H1 (cell line): ENCODE results near the gene CCK. TPM values are rescaled to one million over a fixed set of nuclear protein-coding genes. Genes with fewer than 3 reads are reported as not detected.

Experiments
- CTCF ChIA-PET: fragments of 300-600 bp; sonication (Branson Sonifier 250); formaldehyde crosslinking; loops from one replicate; lab custom pipeline; 2021; ENCODE audit not compliant: partially characterized antibody; lab: Charles Lee
- POLR2A ChIA-PET: fragments of 300-600 bp; sonication (Branson Sonifier 250); formaldehyde crosslinking; loops from one replicate; lab custom pipeline; 2021; ENCODE audit warnings: inconsistent platforms; ENCODE audit not compliant: partially characterized antibody; lab: Charles Lee
- DNase-seq, 2 experiments: peaks; one replicate each; pipeline versions ENCODE4 v3.0.0 to v3.0.0-alpha.2; 2010 to 2022; ENCODE audit warnings: low spot score in 2 of 2, low read depth in 1 of 2, mixed read lengths in 1 of 2
- FAIRE-seq: peaks from 2 replicates; lab custom pipeline; 2011; peaks lifted over from hg19 to GRCh38; lab: Jason Lieb, UNC
- H2AFZ ChIP-seq: 2 replicates; pipeline ENCODE4 v1.8.1; 2012; ENCODE audit warnings: low read length, inconsistent platforms
- H2AK5ac ChIP-seq: 2 replicates; pipeline ENCODE4 v1.6.1; 2013; ENCODE audit warnings: low read depth, low read length
- H2BK120ac ChIP-seq: replicated peaks from 2 replicates; pipeline ENCODE3; 2013; ENCODE audit warnings: low read depth, low read length, inconsistent platforms
- H2BK12ac ChIP-seq: 2 replicates; pipeline ENCODE4 v1.6.1; 2013; ENCODE audit warnings: low read depth, low read length
- H2BK15ac ChIP-seq: 2 replicates; pipeline ENCODE4 v1.6.1; 2013; ENCODE audit warnings: low read length
- H2BK20ac ChIP-seq: 2 replicates; pipeline ENCODE4 v1.6.1; 2013; ENCODE audit warnings: low read length
- H2BK5ac ChIP-seq: 2 replicates; pipeline ENCODE4 v1.6.1; 2013; ENCODE audit warnings: low read depth, low read length
- H3K14ac ChIP-seq: 2 replicates; pipeline ENCODE4 v1.6.1; 2013; ENCODE audit warnings: inconsistent platforms; ENCODE audit not compliant: insufficient read length
- H3K18ac ChIP-seq: 2 replicates; pipeline ENCODE4 v1.6.1; 2013; ENCODE audit warnings: low read length; ENCODE audit errors: extremely low read depth
- H3K23ac ChIP-seq: 2 replicates; pipeline ENCODE4 v1.6.1; 2013; ENCODE audit warnings: inconsistent platforms; ENCODE audit not compliant: insufficient read length
- H3K23me2 ChIP-seq: 2 replicates; pipeline ENCODE4 v1.6.1; 2013; ENCODE audit warnings: low read depth, low read length
- H3K27ac ChIP-seq: 2 replicates; pipeline ENCODE4 v1.6.1; 2011; ENCODE audit warnings: low read depth, low read length, inconsistent platforms
- H3K27me3 ChIP-seq, 4 experiments: replicated peaks in 1 of 4; 1 replicate in 1 of 4; 2 replicates in 3 of 4; pipeline versions ENCODE4 v1.6.1 to v1.8.1; 2011 to 2013; ENCODE audit warnings: low read length in 3 of 4, mild to moderate bottlenecking in 3 of 4, inconsistent platforms in 2 of 4, mixed read lengths in 2 of 4, moderate library complexity in 1 of 4; ENCODE audit not compliant: control insufficient read depth in 3 of 4, insufficient read depth in 3 of 4; ENCODE audit errors: extremely low read depth in 1 of 4
- H3K36me3 ChIP-seq, 4 experiments: 2 replicates each; pipeline versions ENCODE4 v1.6.1 to v1.8.1; 2011 to 2013; ENCODE audit warnings: mild to moderate bottlenecking in 4 of 4, low read length in 3 of 4, moderate library complexity in 2 of 4, control low read depth in 1 of 4, inconsistent platforms in 1 of 4; ENCODE audit not compliant: insufficient read depth in 4 of 4, control insufficient read depth in 2 of 4
- H3K4ac ChIP-seq: replicated peaks from 2 replicates; pipeline ENCODE3; 2013; ENCODE audit warnings: low read length, low read depth, mixed read lengths, inconsistent platforms; ENCODE audit not compliant: insufficient read length
- H3K4me1 ChIP-seq, 4 experiments: replicated peaks in 1 of 4; 1 replicate in 1 of 4; 2 replicates in 3 of 4; pipeline versions ENCODE4 v1.6.1 to v1.8.1; 2011 to 2013; ENCODE audit warnings: low read length in 3 of 4, inconsistent platforms in 2 of 4, mixed read lengths in 1 of 4; ENCODE audit not compliant: insufficient read depth in 4 of 4, control insufficient read depth in 3 of 4
- H3K4me2 ChIP-seq, 2 experiments: 2 replicates each; pipeline versions ENCODE4 v1.6.1 to v1.8.1; 2011 to 2013; ENCODE audit warnings: low read depth in 2 of 2, low read length in 2 of 2, control low read depth in 1 of 2, inconsistent platforms in 1 of 2, mild to moderate bottlenecking in 1 of 2; ENCODE audit not compliant: insufficient read depth in 1 of 2
- H3K4me3 ChIP-seq, 4 experiments: fragments of 200-600, 300-600 bp in 1 of 4; sonication (generic), shearing (Covaris generic), sonication (Bioruptor Twin) in 1 of 4; 2 replicates each; pipeline versions ENCODE4 v1.5.1 to v1.8.1; 2011 to 2016; ENCODE audit warnings: low read length in 4 of 4, low read depth in 3 of 4, control low read depth in 2 of 4, inconsistent platforms in 2 of 4, mild to moderate bottlenecking in 2 of 4, mixed read lengths in 1 of 4, moderate library complexity in 1 of 4; ENCODE audit not compliant: insufficient read depth in 2 of 4; ENCODE audit errors: extremely low read depth in 1 of 4
- H3K56ac ChIP-seq: replicated peaks from 2 replicates; pipeline ENCODE3; 2013; ENCODE audit warnings: low read depth, mild to moderate bottlenecking, mixed read lengths, low read length, inconsistent platforms; ENCODE audit not compliant: insufficient read length
- H3K79me1 ChIP-seq: 2 replicates; pipeline ENCODE4 v1.6.1; 2013; ENCODE audit warnings: low read depth, low read length, control low read depth
- H3K79me2 ChIP-seq, 2 experiments: 2 replicates each; pipeline versions ENCODE4 v1.6.1 to v1.8.1; 2012 to 2013; ENCODE audit warnings: low read length in 2 of 2, mild to moderate bottlenecking in 2 of 2, inconsistent platforms in 1 of 2; ENCODE audit not compliant: insufficient read depth in 2 of 2, control insufficient read depth in 1 of 2
- H3K9ac ChIP-seq, 4 experiments: replicated peaks in 1 of 4; 1 replicate in 1 of 4; 2 replicates in 3 of 4; pipeline versions ENCODE4 v1.6.1 to v1.8.1; 2011 to 2013; ENCODE audit warnings: low read depth in 3 of 4, low read length in 3 of 4, control low read depth in 2 of 4, mild to moderate bottlenecking in 2 of 4, moderate library complexity in 2 of 4, inconsistent platforms in 1 of 4; ENCODE audit errors: extremely low read depth in 1 of 4
- H3K9me3 ChIP-seq, 2 experiments: 2 replicates each; pipeline versions ENCODE4 v1.6.1 to v1.8.1; 2012 to 2013; ENCODE audit warnings: mild to moderate bottlenecking in 2 of 2, moderate library complexity in 2 of 2, control low read depth in 1 of 2, inconsistent platforms in 1 of 2, low read depth in 1 of 2, low read length in 1 of 2, mixed read lengths in 1 of 2; ENCODE audit not compliant: insufficient read depth in 2 of 2
- H4K20me1 ChIP-seq, 2 experiments: replicated peaks in 1 of 2; 2 replicates each; pipeline versions ENCODE3 to v1.8.1; 2011 to 2013; ENCODE audit warnings: inconsistent platforms in 2 of 2, low read length in 2 of 2, mild to moderate bottlenecking in 1 of 2; ENCODE audit not compliant: insufficient read depth in 2 of 2, control insufficient read depth in 1 of 2
- H4K5ac ChIP-seq: 2 replicates; pipeline ENCODE4 v1.6.1; 2013; ENCODE audit warnings: low read length, low read depth, mixed read lengths, inconsistent platforms; ENCODE audit not compliant: insufficient read length
- H4K8ac ChIP-seq: 2 replicates; pipeline ENCODE4 v1.8.0; 2013; ENCODE audit warnings: mild to moderate bottlenecking, moderate library complexity, low read length, inconsistent platforms; ENCODE audit not compliant: insufficient read depth; ENCODE audit errors: extremely low read depth
- H4K91ac ChIP-seq: replicated peaks from 2 replicates; pipeline ENCODE3; 2013; ENCODE audit warnings: low read length, mixed read lengths, inconsistent platforms; ENCODE audit not compliant: insufficient read length
- CEBPB ChIP-seq: IDR thresholded peaks from 2 replicates; pipeline ENCODE4 v1.6.1; 2012; ENCODE audit warnings: low read depth, low read length
- MAFK ChIP-seq: IDR thresholded peaks from 2 replicates; pipeline ENCODE4 v1.6.1; 2012; ENCODE audit warnings: low read depth, mild to moderate bottlenecking, improper control_type of control experiment, low read length
- PHF8 ChIP-seq: fragments of 200-600 bp; sonication (generic); conservative IDR thresholded peaks from 2 replicates; pipeline ENCODE4 v1.7.1; 2012; ENCODE audit warnings: low read depth, mild to moderate bottlenecking, inconsistent platforms, low read length, moderate library complexity
- SUZ12 ChIP-seq: fragments of 200-600 bp; sonication (generic); IDR thresholded peaks from 2 replicates; pipeline ENCODE4 v1.6.1; 2012; ENCODE audit warnings: mild to moderate bottlenecking, inconsistent platforms, low read length, moderate library complexity, mixed read lengths
- WGBS, 2 experiments: shearing (Covaris generic) in 1 of 2; methylation state at CpG; one replicate each; pipeline versions ENCODE4 v1.1.6 to v1.1.7; 2013 to 2015; ENCODE audit warnings: low lambda C conversion rate in 2 of 2, mixed read lengths in 2 of 2, inconsistent platforms in 1 of 2, low coverage in 1 of 2, missing lambda C conversion rate in 1 of 2; ENCODE audit not compliant: insufficient replicate concordance in 2 of 2, insufficient coverage in 1 of 2, insufficient read length in 1 of 2; ENCODE audit errors: extremely low coverage in 1 of 2, missing lambda C conversion rate in 1 of 2; 5-methylcytosine and 5-hydroxymethylcytosine counted together
- polyA plus RNA-seq, 7 experiments: library from polyadenylated mRNA; depleted of rRNA in 3 of 7; stranded (reverse) in 5 of 7; unstranded in 2 of 7; fragments of >200 nt in 5 of 7; fragments of 200-250 nt in 2 of 7; gene quantifications; 1 replicate in 5 of 7; 2 replicates in 1 of 7; 4 replicates in 1 of 7; pipeline versions ENCODE4 v1.2.1 to v1.2.3, GENCODE V29; 2011 to 2013; ENCODE audit warnings: missing spikeins in 2 of 7, mixed read lengths in 2 of 7
- total RNA-seq: library from RNA; stranded (reverse); fragmentation: NEBNext Ultra II Directional; extraction: Animal tissue kit (Norgen Biotek cat#: 25700); gene quantifications from 2 replicates; pipeline ENCODE4 v1.2.1, GENCODE V29; 2021

CCK gene
- total and polyA plus RNA-seq, 2 of the 8 experiments (the other 6 are each of a cell fraction or from before 2014, with no cell fraction given): 0.99 to 2.8 TPM

DNA sequence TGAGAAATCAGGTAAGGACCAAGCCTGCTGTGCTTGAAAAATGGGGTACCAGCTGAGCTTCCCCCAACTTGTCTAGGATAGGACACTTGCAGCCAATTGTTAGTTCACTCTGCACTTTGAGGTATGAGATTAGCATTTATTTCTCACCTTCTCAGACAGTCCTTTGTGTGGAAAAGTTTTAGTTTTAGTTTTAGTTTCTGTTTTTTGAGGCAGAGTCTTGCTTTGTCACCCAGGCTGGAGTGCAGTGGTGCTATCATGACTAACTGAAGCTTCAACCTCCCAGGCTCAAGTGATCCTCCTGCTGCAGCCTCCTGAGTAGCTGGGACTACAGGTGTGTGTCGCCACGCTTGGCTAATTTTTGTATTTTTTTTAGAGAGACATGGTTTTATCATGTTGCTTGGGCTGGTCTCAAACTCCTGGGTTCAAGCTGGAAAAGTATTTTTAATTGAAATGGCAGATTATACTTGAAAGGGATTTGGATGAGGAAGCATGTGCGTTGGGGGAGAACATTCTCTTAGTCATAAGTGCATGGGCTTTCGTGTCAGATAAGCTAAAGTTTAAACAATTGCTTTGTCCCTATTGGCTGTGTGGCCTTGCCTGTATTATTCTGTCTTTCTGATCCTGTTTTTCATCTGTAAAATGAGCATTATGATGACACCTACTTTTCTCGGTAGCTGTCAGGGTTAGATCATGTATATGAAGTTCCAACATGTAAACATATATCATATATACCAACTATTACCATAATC lies 25.2 kb upstream of the CCK start:
- no peak overlapping the region for H3K27ac ChIP-seq
- ChIA-PET POLR2A (no interaction called here), CTCF (no interaction called here)
- no peak overlapping the region for H4K8ac ChIP-seq
- H3K4ac ChIP-seq: no peak overlapping the region
- H2AFZ ChIP-seq: no peak overlapping the region
- H3K9ac ChIP-seq: no peak overlapping the region
- H3K27me3 ChIP-seq: no peaks in the 10 kb centered on the region
- H3K18ac ChIP-seq: no peak overlapping the region
- H2BK12ac ChIP-seq: no peak overlapping the region
- H3K4me1 ChIP-seq: no peaks in the 10 kb centered on the region
- no peak overlapping the region for H3K4me2 ChIP-seq
- H2BK20ac ChIP-seq: no peak overlapping the region
- FAIRE-seq: no peak
- H4K5ac ChIP-seq: no peak overlapping the region
- H3K56ac ChIP-seq: no peak overlapping the region
- 97% methylated on average over 5 of the region's 5 CpGs; no CpG with 5 or more reads in 1 of the 2 experiments for WGBS, 2 experiments
- no peak overlapping the region for H3K14ac ChIP-seq
- H3K9me3 ChIP-seq: peaks cover 3 to 9% of the 10 kb centered on the region in 2 experiments; a peak in 3 of 4 replicates
- no peak overlapping the region for H3K4me3 ChIP-seq
- H3K23me2 ChIP-seq: no peaks in the 10 kb centered on the region
- H4K91ac ChIP-seq: no peak overlapping the region
- H3K79me2 ChIP-seq: no peaks in the 10 kb centered on the region
- no peak overlapping the region for H2BK15ac ChIP-seq
- DNase-seq: no peak
- H3K36me3 ChIP-seq: no peaks in the 10 kb centered on the region
- H2BK120ac ChIP-seq: no peak overlapping the region
- no peak overlapping the region for H2AK5ac ChIP-seq
- no peak overlapping the region for H2BK5ac ChIP-seq
- no peaks in the 10 kb centered on the region for H3K79me1 ChIP-seq
- H3K23ac ChIP-seq: no peak overlapping the region
- no peaks in the 10 kb centered on the region for H4K20me1 ChIP-seq
- no peak for TF ChIP-seq PHF8
- TF ChIP-seq CEBPB: no peak
- TF ChIP-seq MAFK: no peak
- TF ChIP-seq SUZ12: no peak
